Subcutaneous adipose tissue (tissue), 4 donors: Measurements from ENCODE around the gene SLF2. TPM values are rescaled to one million over a fixed set of nuclear protein-coding genes. Genes with fewer than 3 reads are reported as not detected.

Source experiments
- total RNA-seq, 4 donors: library from RNA; depleted of rRNA; stranded (reverse); fragments of >200 nt; gene quantifications; one replicate each; pipeline ENCODE4 v1.1.0, GENCODE V29; 2016
- TF ChIP-seq, protein P1 (sequence below): fragments of 450-650 bp; IDR thresholded peaks from one replicate; pipeline ENCODE4 v1.5.1; 2016; ENCODE audit warnings: low read depth, mild to moderate bottlenecking, control low read depth, antibody characterized with exemption, moderate library complexity

Gene SLF2
- total RNA-seq, result 10 to 100 TPM; 24.9 to 32.6 (median 28.5) TPM

GRCh38 chr10:100912605-100913469 is at the start of gene SLF2:
Gene SLF2, plus strand, starts transcription at chr10:100912963. Its CDS starts 148 bp downstream, at chr10:100913111.
- TF ChIP-seq, protein P1, sequence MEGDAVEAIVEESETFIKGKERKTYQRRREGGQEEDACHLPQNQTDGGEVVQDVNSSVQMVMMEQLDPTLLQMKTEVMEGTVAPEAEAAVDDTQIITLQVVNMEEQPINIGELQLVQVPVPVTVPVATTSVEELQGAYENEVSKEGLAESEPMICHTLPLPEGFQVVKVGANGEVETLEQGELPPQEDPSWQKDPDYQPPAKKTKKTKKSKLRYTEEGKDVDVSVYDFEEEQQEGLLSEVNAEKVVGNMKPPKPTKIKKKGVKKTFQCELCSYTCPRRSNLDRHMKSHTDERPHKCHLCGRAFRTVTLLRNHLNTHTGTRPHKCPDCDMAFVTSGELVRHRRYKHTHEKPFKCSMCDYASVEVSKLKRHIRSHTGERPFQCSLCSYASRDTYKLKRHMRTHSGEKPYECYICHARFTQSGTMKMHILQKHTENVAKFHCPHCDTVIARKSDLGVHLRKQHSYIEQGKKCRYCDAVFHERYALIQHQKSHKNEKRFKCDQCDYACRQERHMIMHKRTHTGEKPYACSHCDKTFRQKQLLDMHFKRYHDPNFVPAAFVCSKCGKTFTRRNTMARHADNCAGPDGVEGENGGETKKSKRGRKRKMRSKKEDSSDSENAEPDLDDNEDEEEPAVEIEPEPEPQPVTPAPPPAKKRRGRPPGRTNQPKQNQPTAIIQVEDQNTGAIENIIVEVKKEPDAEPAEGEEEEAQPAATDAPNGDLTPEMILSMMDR, result no peak

DNA sequence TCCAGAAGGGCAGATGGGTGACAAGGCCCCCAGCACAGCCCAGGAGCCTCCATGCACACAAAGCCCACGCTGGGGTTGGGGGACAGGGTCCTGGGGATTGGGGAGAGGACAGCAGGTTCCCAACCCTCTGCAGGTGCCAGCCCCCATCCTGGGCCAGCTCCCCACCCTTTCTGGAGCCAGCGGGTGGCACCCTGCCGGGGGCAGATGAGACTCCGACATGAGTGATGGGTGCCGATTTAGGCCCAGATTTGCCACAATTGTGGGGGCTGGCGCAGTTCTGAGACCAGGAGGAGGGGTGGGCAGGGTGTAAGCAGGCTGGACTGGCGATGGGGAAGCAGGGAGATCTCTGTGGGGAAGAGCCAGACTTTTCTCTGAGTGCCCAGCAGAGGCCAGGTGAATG is 49.3 kb upstream of the SLF2 start:
- TF ChIP-seq, protein P1, result no peak

- TF ChIP-seq, protein P1, result no peak
These were observed 48.5 kb upstream of the SLF2 start for GRCh38 chr10:100864036-100864885.

DNA sequence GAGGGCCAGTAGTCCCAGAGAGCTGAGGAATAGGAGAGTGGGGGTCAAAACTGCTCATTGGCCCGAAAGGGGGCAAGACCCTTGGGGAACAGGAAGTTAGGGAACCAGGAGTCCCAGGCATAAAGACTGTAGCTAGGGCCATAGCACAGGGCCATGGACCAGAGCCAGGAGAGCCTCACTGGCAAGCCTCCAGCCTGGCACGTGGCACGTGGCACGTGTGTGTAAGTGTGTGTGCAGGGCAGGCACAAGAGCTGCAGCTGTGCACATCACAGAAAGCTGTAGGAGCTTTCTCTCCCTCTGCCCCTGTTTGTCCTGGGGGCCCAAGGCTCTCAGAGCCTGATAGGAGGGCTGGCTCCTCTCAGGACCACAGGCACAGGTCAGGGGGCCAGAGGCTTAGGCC is 47.8 kb upstream of the SLF2 start:
- TF ChIP-seq, protein P1, result no peak

DNA sequence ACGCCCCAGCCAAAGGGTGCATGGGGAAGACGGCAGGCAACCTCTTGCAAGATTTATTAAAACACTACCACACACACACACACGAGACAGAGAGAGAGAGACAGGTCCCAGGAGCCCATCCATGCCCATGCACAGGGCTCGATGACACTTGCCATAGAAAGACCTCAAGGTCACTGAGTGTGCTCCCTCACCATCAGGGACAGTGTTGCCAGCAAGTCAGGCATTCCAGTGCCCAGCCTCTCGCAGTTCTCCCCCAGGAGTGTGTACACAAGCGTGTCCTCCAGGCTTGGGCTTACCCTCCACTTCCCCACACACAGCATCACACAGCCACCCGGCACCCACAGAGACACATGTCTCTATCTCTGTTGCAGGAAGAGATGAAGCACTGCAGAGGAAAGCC is 46.8 kb upstream of the SLF2 start:
- TF ChIP-seq, protein P1, result no peak

DNA sequence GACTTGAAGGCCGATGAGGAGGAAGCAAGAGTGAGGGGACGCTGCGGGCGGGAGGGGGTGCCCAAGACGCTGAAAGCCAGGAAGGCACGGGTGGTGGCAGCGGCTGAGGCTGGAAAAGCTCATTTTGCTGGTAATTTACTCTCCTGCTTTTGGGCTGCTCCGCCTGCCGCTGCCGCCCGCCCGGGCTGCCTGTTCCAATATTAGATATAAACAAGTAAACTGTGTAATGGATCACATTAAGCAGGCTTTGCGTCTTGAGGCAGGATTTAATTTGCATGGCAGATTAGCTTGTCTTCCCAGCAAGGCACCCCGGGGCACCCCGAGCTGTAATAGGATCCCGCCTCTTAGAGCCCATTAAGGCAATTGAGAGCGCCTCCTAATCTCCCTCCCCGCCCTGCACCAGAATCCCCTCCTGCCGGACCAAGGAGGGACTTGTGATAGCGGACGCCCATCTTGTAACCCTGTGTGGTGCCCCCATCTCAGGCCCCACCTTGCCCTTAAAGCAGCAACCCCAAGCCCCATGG is 46.1 kb upstream of the SLF2 start:
- TF ChIP-seq, protein P1, result no peak
